NCI-H510A (cell line): Measurements from ENCODE around the gene NME4.
A peak's percentile ranks its signal among the peaks of the same experiment; 100 is the strongest.
"Not testable (repeated sequence)": the region's sequence is repeated elsewhere in the genome, so short reads cannot be mapped to it uniquely, and the experiment has no call there.

Source experiments
- DNase-seq: peaks from one replicate; lab custom pipeline; 2025; lab: John Stamatoyannopoulos, UW

Gene NME4

DNA sequence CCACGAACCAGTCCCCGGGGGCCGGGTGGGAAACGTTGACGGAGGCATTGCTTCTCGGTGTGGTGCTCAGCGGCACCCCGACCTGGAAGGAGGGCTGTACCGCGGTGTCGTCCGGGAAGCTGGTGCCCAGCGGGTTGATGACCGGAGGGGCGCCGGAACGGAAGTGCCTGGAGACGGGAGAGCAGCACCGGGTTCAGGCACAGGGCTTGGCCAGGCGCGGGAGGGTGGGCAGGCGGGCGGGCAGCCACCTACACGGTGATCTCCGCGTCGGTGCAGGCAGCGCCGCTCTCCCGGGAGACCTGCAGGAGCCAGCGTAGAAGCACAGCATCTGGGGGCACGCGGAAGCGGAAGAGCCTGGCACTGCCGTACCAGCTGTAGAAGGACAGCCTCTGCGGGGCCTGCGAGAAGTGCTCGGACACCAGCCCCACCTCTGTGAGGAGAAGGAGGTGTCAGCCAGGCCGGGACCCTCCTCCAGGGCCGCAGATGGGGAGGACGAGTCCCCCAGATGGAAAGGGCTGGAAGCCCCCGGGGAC, 19.5 kb upstream of the NME4 start:
- no peak for DNase-seq

- DNase-seq: not testable (repeated sequence)
Measured at GRCh38 chr16:378113-378820, 18.7 kb upstream of the NME4 start.

DNA sequence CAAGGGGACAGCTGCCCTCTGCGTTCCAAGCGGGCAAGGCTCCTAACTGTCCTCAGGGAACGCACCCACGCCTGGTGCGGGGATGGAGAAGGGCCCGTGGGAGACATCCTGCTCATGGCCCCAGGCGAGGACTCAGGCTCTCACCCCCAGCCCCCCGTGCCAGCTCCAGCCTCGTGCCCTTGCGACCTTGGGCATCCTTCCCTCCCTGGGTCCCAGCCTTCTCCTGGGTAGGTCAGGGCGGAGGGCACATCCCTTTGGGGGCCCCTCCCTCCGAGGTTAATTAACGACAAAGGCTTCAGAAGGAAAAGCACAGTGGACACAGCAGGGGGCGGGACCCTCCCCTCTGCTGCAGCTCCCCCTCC, 18.2 kb upstream of the NME4 start:
- no peak for DNase-seq

DNA sequence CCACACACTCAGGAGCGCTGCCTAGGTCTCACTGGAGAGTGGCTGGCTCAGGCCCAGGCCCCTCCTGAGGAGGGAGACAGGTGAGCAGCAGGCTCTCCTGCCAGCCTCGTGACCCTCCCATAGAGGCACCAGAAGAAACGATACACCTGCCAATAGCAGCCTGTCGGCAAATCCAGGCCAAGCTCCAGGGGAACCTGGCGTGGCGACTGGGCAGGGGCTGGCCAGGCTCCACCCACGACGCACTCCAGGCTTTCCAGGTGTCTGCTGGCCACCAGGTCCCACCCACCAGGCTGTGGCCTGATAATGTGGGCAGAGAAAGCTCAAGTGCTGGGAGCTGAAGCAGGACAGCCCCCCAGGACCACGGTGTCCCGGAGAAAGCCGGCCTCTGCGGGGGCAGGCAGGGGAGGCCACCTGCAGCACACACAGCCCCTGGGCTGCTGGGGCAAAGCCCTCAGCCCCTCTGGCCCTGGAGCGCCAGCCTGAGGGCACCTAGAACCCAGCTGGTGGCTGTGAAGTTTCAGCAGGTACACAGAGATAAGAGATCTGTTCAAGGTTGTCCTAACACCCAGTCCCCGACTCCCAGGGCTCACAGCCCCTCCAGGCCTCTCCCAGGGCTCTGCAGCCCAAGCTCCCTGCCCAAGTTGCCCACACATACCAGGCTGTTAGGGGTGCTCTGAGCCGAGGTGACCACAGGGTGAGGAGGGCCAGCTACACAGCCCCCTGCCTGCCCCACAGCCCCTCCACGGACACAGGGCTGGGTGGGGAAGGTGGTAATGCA, 17.6 kb upstream of the NME4 start:
- DNase-seq: peak; percentile 87

DNA sequence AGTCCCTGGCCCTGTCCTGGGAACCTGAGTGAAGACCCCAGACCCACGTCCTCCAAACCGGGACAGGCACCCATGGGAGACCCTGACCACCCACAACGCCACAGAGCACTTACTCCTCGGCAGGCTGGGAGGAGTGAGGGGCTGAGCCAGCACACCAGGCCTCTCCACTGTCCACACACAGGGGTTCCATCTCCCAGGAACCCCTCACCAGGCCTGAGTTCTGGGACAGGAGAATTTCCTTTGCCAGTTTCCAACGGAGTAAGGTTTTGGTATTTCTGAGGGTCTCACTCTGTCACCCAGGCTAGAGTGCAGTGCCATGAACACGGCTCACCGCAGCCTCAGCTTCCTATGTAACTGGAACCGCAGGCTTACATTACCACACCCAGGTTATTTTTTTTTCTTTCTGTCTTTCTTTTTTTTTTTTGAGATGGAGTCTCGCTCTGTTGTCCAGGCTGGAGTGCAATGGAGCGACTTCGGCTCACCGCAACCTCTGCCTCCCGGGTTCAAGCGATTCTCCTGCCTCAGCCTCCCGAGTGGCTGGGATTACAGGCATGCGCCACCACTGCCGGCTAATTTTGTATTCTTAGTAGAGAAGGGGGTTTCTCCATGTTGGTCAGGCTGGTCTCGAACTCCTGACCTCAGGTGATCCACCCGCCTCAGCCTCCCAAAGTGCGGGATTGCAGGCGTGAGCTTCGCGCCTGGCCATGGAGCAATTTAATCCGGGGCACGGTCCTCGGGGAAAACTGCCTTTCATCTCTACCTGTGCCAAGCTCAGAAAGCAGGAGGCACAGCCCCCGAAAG, 16.8 kb upstream of the NME4 start:
- DNase-seq: no peak

GRCh38 chr16:380762-381011, 16.3 kb upstream of the NME4 start:
- no peak for DNase-seq

DNA sequence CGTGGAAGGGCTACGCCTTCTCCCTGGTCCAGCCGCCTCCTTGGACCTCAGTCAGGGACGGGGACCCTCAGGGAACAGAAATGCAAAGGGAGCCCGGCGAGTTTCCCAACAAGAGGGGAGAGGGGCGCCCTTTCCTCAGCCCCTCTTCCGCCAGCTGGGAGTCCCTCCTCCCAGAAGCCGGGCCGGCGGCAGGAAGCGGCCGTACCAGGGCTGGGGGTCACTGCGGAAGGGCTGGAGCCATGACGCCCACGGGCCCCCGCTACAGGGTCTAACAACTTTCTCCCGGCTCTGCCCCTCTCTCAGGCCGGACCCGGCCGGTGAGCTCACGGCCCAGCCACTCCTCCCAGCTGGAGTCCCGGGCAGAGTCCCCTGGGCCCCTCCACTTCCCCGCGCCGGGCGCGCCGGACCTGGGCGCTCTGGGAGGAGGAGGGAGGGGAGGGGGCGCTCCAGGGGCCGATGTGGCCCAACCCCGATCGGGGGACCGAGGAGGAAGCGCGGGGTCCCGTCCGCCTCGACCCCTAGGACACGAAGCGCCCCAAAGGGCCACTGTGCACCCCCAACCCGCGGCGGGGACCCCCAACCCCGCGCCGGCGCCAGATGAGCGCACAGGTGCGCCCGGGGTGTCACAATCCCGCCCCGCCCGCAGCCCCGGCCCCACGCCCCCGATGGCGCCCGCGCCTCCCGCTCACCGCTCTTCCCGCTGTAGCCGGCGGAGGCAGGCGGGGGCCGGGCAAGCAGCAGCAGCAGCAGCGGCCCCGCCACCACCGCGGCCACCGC, 15.8 kb upstream of the NME4 start:
- no peak for DNase-seq

DNA sequence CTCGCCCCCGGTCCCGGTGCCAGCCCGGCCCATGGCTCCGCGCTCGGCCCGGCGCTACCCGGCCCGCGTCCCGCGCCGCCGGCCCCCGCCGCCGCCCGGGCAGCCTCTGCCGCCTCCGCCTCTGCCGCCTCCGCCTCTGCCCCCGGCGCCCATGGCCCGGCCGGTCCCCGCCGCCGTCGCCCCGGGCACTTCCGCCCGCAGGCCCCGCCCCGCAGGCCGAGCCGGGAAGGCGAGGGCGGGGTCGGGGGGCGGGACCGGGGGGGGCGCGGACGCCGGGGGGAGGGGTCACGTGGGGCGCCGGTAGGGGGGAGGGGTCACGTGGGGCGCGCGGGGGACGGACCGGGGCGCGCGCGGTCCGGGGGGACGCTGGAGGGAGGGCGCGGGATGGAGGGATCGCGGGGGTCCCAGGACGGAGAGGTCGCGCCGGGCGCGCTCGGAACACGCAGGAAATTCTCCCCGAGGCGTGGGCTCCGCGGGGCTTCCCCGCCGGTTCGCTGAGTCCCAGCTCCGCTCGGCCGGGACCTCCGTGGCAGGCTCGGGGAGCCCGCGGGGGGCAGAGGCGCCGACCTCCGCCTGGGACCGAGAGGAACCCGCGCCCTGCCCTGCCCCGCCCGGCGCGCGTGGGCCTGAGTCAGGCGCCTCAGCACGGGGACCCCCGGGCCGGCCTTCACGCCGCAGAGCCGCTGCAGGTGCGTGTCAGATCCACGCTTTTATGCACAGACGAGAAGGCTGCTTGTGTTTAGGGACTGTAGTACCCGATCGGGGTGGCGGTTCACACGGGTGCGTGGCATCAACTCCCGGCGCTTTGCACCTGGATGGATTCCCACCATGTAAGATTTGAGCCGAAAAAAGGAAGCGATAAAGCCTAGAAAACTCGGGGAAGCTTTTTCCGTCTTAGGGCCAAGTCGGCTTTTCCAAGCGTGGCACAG, 14.9 kb upstream of the NME4 start, which contains the start of gene PGAP6:
TSS of gene PGAP6 (minus strand) at position 190 of the 929 bp plus-strand sequence. CDS start at position 33, 157 bp downstream.
- DNase-seq: no peak

DNA sequence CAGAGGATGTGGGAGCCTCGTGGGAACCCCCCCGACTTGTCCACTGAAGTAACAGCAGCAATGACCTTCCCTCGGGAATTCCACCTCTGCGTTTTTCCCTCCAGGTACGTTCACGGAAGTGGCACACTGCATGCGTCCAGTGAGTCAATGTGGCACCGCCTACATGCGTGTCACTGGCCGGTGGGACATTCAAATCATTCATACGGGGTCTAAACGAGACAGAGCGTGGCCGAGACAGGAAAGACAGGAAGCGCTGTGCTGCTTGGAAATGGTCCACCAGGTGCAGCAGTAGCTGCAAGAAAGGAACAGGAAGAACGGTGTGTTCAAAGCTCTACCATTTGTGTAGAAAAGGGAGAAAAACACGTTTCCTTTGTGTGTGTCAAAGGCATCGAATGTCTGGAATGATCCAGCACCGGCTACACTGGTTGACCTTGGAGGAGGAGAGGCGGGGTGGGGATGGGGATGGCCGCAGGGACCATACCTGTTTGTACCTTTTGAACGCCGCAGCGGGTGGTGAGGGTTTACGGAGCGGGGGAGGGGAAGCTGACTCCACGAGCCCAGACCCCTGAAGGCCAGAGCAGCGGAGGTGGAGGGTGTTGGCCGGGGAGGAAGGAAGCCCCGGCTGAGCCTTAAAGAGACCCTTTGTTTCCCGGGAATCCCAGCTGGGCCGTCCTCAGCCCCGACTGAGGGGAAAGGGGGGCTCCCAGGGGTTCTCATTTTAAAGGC, 13.5 kb upstream of the NME4 start:
- no peak for DNase-seq

DNA sequence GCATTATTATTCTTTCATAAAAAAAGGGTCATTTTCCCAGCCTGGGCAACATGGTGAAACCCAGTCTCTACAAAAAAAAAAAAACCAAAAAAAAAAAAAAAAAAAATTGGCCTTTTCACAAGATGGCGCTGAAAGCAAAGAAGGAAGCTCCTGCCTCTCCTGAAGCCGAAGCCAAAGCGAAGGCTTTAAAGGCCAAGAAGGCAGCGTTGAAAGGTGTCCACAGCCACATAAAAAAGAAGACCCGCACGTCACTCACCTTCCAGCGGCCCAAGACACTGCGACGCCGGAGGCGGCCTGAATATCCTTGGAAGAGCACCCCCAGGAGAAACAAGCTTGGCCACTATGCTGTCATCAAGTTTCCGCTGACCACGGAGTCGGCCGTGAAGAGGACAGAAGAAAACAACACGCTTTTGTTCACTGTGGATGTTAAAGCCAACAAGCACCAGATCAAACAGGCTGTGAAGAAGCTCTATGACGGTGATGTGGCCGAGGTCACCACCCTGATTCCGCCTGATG, 10.3 kb upstream of the NME4 start:
- DNase-seq: no peak

DNA sequence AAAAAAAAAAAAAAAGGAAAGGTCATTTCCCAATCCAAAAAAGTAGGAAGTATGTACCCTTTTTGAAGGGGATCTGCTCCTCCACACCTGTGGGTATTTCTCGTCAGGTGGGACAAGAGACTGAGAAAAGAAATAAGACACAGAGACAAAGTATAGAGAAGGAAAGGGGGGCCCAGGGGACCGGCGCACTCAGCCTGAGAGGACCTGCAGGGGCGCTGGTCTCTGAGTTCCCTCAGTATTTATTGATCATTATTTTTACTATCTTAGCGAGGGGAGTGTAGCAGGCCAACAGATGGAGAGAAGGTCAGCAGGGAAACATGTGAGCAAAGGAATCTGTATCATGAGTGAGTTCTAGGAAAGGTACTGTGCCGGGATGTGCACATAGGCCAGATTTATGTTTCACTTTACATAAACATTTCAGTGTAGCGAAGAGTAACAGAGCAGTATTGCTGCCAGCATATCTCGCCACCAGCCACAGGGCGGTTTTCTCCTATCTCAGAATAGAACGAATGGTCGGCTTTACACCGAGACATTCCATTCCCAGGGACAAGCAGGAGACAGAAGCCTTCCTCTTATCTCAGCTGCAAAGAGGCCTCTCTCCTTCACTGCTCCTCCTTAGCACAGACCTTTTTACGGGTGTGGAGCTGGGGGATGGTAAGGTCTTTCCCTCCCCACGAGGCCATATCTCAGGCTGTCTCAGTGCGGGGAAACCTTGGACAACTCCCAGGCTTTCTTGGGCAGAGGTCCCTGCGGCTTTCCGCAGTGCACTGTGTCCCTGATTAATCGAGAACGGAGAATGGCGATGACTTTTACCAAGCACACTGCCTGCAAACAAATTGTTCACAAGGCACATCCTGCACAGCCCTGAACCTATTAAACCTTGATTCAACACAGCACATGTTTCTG, 9.0 kb upstream of the NME4 start:
- DNase-seq: not testable (repeated sequence)

DNA sequence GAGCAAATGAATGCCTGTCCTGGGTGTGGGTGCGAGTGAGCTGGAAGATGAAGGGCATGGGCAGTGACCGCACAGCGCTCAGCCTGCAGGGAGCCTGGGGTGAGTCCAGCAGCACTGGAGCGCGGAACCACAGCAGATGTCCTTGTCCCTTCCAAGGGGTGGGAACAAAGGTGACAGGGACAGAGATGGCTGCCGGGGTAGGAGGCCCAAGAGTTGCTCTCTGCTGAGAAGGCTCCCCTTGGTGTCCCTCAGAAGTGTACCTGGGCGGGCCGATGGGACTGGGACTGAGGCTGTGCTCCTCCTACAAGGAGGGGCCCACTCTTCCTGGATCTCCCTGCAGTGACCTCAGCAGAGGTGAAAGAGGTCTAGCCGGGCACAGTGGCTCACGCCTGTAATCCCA, 7.6 kb upstream of the NME4 start:
- no peak for DNase-seq

GRCh38 chr16:391885-392335, 5.1 kb upstream of the NME4 start:
- DNase-seq: no peak

DNA sequence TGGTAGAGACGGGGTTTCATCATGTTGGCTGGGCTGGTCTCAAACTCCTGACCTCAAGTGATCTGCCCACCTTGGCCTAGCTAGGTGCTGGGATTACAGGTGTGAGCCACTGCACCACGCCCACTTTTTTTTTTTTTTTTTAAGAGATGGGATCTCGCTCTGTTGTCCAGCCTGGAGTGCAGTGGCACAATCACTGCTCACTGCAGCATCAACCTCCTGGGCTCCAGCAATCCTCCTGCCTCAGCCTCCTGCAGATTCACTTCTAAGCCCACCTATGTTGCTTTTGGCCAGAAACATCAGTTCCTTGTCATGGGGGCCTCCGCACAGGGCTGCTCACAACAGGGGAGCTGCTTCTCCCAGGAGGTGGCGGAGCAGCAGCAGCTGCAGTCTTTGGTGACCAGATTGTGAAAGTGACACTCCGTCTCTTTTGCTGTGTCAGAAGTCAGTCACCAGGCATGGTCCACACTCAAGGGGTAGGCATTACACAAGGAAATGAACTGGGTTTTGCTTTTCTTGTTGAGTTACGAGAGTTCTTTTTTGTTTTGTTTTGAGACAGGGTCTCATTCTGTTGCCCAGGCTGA, 4.5 kb upstream of the NME4 start:
- DNase-seq: no peak

GRCh38 chr16:396199-396598, 800 bp upstream of the NME4 start:
- DNase-seq: no peak

GRCh38 chr16:396605-397004, 394 bp upstream of the NME4 start:
- no peak for DNase-seq

DNA sequence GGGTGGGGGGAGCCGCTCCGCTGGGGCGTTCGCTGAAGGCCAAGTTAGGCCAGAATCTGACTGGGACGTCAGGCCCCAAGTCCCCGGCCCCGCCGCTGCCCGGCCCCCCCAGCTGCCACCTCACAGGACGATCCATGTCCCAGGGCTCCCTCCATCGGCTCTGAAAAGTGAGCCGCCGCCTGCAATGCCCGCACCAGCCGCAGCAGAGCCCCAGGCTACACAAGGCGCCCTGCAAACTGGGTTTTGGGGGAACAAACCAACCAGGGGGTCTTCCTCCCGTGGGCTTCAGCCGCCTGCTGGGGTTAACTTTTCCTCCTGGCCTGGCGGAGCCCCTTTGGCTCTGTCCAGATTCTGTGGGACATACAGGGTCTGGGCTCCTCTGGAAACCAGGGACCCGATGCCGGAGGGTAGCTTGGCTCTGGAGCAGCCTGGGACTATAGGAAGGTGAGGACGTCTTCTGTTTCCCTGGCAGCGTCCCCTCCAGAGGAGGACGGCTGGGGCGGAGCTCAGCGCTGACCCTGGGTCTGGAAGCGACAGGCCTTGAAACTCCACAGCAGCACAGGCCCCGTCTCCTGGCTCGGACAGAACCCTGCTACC, 835 bp downstream of the NME4 start:
- no peak for DNase-seq
